Cortex of kidney (tissue), 1 donor: ENCODE data around the gene CLEC4G.

Experiments used
- DNase-seq: peaks from one replicate; lab custom pipeline; 2025; lab: John Stamatoyannopoulos, UW

CLEC4G gene

GRCh38 chr19:7729211-7729610, 2.7 kb downstream of the CLEC4G start:
- DNase-seq: no peak

- no peak for DNase-seq
Observed at GRCh38 chr19:7725791-7726190, 6.1 kb downstream of the CLEC4G start.

DNA sequence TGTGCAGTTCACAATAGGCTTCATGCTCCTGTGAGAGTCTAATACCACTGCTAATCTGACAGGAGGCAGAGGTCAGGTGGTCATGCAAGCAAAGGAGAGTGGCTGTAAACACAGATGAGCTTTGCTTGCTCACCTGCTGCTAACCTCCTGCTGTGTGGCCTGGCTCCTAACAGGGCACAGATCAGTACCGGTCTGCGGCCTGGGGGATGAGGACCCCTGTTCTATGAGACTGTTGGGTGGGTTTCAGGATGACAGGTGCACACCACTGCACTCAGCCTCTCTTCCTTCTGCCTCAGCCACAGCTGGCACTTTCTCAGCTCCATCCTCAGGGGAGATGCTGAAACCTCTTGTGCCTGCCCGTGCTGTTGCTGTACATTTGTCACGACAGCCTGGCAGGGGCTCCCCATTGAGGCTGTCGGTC, 9.7 kb downstream of the CLEC4G start:
- no peak for DNase-seq

GRCh38 chr19:7720351-7720750, 11.6 kb downstream of the CLEC4G start:
- DNase-seq: no peak

DNA sequence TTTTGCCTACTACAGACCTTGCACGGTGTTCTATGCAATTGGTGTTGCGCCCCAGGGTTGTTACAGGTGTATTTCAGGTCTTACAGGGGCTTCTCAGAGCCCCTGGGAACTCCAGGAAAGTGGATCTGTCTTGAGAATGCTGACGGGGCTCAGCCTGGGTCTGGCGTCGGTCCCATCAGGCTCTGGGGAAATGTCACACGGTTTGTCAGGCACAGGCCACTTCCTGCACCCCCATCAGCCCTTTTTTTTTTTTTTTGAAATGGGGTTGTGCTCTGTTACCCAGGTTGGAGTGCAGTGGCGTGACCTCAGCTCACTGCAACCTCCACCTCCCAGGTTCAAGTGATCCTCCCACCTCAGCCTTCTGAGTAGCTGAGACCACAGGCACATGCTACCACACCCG, 13.2 kb downstream of the CLEC4G start:
- no peak for DNase-seq

GRCh38 chr19:7716762-7717161, 15.1 kb downstream of the CLEC4G start:
- DNase-seq: no peak

GRCh38 chr19:7715671-7716070, 16.2 kb downstream of the CLEC4G start:
- no peak for DNase-seq

GRCh38 chr19:7710616-7711015, 21.3 kb downstream of the CLEC4G start:
- DNase-seq: no peak

- DNase-seq: no peak
Observed at GRCh38 chr19:7709932-7710460, 21.9 kb downstream of the CLEC4G start.

GRCh38 chr19:7706955-7707456, 24.9 kb downstream of the CLEC4G start:
- no peak for DNase-seq

GRCh38 chr19:7706188-7706954, 25.5 kb downstream of the CLEC4G start:
- DNase-seq: no peak

DNA sequence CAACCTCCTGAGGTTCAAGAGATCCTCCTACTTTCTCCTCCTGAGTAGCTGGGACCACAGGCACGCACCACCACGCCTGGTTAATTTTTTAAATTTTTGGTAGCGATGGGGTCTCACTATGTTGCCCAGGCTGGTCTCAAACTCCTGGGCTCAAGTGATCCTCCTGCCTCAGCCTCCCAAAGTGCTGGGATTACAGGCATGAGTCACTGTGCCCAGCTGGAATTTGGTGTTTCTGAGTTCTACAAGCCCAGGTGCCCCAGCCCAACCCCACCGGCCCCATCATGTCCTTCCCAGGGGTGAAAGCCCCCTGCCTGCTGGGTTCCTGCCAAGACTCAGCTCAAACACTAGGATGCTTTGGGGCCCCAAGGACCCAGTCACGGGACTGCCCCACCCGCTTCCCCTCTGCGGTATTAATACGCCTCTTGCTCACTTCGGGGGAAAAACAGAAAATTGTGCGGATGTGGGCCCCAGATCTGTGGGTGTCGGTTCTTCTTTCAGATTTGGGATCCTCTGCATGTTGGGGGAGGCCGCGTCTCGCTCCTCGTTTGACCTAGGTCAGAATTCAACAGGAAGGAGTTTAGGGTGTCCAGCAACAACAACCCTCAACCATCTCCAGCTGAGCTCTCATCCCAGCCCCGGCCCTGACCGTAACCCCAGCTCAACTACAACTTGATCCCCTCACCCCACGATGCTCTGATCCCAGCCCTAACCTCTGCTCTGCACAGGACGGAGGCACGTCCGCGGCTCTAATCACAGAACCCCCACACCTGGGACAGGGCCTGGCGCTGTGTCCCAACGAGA, 26.3 kb downstream of the CLEC4G start:
- DNase-seq: no peak

DNA sequence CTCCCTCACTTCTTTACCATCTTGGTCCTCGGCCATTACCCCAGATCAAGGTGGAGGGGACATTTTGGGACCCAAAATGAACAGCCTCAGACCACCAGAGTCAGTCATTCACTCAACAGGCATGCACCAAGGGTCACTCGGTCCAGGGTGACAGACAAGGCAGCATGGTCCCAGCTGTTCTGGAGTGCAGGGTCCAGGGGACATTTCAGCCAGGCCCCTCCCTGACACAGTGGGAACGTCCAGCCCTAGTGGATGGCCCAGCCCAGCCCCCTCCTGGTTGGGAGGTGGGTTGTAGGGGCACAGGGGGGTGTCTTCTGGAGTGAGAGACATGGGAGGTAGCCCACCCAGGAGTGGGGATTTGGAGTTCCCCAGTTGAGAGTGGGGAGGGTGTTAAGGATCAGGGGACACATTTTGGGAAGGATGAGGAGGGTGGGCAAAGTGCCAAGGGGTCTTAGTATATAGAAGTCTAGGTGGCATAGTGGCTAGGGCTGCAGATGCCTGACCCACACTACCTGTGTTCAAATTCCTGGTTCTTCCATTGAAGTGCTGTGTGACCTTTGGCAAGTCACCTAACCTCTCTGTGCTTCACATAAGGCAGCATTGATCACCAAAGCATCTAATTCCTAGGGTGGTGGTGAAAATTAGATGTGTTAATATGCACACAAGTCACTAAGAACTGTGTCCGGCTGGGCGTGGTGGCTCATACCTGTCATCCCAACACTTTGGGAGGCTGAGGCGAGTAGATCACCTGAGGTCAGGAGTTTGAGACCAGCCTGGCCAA, 27.4 kb downstream of the CLEC4G start:
- no peak for DNase-seq

DNA sequence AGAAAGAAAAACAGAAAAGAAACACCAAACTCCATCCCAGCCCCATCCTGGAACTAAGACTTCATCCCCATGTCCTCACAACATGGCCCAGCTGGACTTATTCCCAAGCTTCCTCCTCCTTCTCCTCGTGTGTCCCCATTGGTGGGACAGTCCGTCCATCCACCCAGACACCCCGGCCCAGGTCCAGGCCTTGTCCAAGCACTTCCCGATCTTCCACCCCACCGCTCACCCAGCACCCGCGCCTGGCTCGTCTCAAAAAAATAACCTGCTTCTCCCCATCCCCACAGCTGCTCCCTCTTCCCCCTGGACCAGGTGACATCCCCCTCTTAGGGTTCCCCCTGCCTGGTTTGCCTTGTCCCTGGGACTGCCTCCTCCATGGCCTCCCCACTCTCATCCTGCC, 28.6 kb downstream of the CLEC4G start:
- DNase-seq: no peak

DNA sequence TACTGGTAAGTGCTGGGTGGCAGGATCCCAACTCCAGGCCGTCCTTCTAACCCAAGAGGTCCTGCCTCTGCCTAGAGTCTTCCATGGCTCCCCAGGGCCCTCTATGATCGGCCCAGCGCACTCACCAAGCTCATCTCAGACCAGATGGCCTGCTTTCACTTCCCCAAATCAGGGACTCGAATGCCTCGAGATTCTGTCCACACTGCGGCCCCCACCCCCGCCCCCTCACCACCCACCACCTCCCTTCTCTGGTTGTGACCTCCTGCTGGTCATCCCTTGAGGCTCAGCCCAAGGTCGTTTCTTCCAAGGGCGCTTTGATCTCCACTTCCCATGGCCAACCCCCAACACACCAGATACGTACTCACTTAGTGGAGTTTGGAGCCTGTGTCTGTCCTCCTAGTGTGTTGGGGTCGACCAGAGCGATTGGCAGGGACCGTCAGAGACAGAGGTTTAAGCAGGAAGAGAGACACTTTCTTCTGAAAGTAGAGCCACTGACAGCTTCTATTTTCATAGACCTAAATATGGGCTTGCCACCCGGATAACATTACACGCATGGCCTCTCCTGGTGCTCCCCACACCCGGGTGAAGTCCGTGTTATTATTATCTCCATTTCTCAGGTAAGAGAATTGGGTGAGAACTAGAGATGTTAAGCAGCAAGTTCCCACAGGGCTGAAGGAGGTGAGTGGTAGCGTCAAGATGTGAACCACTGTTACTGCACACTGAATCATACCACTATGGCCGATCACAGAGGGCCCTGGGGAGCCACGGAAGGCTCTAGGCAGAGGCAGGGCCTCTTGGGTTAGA, 30.1 kb downstream of the CLEC4G start, which contains the start of gene FCER2:
TSS of gene FCER2 (minus strand) at position 478 of the 804 bp plus-strand sequence. CDS start 2,371 bp downstream, outside the sequence.
- no peak for DNase-seq

DNA sequence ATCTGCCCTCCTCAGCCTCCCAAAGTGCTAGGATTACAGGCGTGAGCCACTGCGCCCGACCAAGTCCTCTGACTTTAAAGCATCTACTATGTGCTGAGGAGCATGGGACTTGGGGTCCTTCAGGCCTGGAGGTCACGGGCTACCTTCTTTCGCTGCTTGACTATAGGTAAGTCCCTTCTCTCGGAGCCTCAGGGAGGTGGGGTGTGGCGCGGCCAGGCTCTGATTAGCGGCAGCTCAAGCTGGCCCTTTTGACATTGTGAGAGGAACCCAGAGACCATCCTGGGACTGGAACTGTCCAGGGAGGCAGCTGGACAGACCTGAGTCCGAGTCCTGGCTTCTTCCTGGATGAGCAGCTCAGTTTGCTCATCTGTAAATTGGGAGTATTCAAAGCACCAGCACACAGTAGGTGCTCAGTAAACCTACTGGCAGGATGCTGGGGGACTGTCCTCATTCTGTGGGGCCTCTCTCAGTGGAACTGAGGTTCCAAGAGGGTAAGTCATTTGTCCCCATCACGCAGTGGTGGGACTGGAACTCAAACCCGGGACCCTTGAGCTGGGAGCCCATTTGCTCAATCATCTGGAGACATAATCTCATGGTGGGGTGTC, 30.8 kb downstream of the CLEC4G start:
- DNase-seq: no peak

- no peak for DNase-seq
Observed at GRCh38 chr19:7699417-7700401, 32.2 kb downstream of the CLEC4G start.

DNA sequence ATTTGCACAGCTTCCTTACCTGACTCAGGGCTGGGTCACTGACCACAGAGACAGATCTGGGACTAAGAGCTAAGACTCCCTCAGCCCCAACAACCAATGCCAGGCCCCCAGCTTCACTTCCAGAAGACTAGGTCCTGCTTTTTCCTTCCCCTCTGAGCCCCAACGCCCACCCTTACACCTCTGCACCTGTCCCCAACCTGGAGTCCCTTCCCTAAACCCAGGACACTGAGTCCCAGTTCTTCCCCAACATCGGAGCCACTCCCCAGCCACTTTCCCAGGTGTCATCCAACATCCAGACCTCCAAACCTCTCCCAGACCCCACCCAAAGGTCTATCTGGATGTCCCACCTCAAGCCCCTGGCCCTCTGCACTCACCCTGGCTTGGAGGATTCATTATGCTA, 32.9 kb downstream of the CLEC4G start:
- no peak for DNase-seq

DNA sequence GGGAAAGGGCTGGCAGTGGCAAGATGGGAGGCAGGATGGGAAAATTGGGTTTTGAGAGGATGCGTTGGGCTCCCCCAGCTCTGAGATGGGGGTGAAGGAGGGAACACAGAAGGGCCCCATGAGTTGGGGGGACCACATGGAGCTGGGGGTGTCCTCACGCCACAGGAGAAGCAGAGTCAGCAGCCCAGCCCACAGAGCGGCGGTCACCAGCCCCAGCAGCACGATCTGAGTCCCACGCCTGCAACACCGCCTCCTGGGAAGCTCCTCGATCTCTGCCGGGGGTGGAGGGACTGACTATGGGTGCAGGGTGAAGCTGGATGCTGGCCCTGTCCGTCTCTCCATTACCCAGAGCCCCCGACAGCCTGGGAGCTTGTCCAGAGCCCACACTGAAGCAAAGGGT, 33.3 kb downstream of the CLEC4G start:
- DNase-seq: no peak
